Liver (tissue), 3 donors: ENCODE results near the gene AHRR.

Source experiments
- EGR1 ChIP-seq, 2 donors: IDR thresholded peaks; 2 replicates each; pipeline ENCODE4 v1.6.1; 2016 to 2018; ENCODE audit warnings: antibody characterized with exemption in 2 of 2, low read depth in 2 of 2
- FOXA1 ChIP-seq: IDR thresholded peaks from 2 replicates; pipeline ENCODE4 v1.6.1; 2016; ENCODE audit warnings: antibody characterized with exemption
- JUND ChIP-seq, 2 donors: IDR thresholded peaks; 2 replicates each; pipeline ENCODE4 v1.6.1; 2016; ENCODE audit warnings: antibody characterized with exemption in 2 of 2
- RAD21 ChIP-seq, 2 donors: IDR thresholded peaks; 2 replicates each; pipeline ENCODE4 v1.6.1; 2016; ENCODE audit warnings: antibody characterized with exemption in 2 of 2, mild to moderate bottlenecking in 2 of 2
- TAF1 ChIP-seq: conservative IDR thresholded peaks from 2 replicates; pipeline ENCODE4 v1.6.1; 2016; ENCODE audit warnings: antibody characterized with exemption, mild to moderate bottlenecking
- YY1 ChIP-seq: IDR thresholded peaks from 2 replicates; pipeline ENCODE4 v1.6.1; 2016; ENCODE audit warnings: antibody characterized with exemption, mild to moderate bottlenecking
- TF ChIP-seq, protein P1 (sequence below): fragments of 150-350 bp; IDR thresholded peaks from 2 replicates; pipeline ENCODE4 v1.5.1; 2017; ENCODE audit warnings: improper control_type of control experiment, low read depth, low read length; ENCODE audit not compliant: missing input control
- TF ChIP-seq, protein P2 (sequence below): IDR thresholded peaks from 2 replicates; pipeline ENCODE4 v1.6.1; 2016; ENCODE audit warnings: antibody characterized with exemption
- TF ChIP-seq, protein P3 (sequence below): IDR thresholded peaks from 2 replicates; pipeline ENCODE4 v1.6.1; 2016; ENCODE audit warnings: antibody characterized with exemption, mild to moderate bottlenecking
- TF ChIP-seq, protein P4 (sequence below): IDR thresholded peaks from 2 replicates; pipeline ENCODE4 v1.6.1; 2016; ENCODE audit warnings: antibody characterized with exemption
- donor health status: healthy.
- donor health status: healthy.

DNA sequence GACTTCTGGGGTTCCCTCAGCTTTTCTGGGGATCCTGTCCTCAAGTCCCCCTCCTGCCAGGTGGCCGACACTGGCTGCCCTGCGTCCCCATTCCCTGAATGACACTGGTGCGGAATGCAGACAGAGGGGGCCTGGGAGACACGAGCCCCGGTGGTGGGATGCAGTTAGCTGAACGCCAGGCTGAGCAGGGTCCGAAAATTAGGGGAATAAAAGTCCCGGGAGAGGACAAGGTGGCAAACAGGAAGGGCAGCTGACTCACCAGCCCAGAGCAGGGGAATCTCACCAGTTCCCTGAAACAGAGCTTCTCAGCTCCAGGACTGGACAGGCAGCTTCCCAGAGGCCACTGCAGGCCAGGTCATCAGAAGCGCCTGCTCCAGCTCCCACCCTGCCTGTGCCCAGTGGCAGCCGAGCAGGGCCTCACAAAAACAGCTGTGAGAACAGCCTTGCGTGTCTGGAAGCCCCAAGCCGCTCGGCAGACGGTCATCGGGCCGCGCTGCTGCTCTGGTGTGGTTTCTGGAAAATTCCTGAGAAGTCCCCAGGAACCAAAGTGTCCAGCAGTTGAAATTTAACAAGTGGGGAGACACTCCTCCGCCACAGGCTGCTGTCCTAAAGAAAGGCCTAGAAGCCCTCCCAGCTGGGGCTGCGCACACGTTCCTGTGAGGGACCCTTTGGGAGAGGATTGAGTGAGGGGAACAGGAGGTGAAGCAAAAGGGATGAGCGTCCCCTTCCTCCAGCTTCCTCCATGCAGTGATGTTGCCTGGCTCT lies 73.8 kb downstream of the AHRR start:
- TF ChIP-seq, protein P1, sequence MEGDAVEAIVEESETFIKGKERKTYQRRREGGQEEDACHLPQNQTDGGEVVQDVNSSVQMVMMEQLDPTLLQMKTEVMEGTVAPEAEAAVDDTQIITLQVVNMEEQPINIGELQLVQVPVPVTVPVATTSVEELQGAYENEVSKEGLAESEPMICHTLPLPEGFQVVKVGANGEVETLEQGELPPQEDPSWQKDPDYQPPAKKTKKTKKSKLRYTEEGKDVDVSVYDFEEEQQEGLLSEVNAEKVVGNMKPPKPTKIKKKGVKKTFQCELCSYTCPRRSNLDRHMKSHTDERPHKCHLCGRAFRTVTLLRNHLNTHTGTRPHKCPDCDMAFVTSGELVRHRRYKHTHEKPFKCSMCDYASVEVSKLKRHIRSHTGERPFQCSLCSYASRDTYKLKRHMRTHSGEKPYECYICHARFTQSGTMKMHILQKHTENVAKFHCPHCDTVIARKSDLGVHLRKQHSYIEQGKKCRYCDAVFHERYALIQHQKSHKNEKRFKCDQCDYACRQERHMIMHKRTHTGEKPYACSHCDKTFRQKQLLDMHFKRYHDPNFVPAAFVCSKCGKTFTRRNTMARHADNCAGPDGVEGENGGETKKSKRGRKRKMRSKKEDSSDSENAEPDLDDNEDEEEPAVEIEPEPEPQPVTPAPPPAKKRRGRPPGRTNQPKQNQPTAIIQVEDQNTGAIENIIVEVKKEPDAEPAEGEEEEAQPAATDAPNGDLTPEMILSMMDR: no peak
- TF ChIP-seq, protein P2, sequence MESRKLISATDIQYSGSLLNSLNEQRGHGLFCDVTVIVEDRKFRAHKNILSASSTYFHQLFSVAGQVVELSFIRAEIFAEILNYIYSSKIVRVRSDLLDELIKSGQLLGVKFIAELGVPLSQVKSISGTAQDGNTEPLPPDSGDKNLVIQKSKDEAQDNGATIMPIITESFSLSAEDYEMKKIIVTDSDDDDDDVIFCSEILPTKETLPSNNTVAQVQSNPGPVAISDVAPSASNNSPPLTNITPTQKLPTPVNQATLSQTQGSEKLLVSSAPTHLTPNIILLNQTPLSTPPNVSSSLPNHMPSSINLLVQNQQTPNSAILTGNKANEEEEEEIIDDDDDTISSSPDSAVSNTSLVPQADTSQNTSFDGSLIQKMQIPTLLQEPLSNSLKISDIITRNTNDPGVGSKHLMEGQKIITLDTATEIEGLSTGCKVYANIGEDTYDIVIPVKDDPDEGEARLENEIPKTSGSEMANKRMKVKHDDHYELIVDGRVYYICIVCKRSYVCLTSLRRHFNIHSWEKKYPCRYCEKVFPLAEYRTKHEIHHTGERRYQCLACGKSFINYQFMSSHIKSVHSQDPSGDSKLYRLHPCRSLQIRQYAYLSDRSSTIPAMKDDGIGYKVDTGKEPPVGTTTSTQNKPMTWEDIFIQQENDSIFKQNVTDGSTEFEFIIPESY: no peak
- TF ChIP-seq YY1 (no peak), TAF1 (no peak), JUND (IDR thresholded peaks at IDR 0.05) (no peak), RAD21 (IDR thresholded peaks at IDR 0.05) (no peak), FOXA1 (no peak), EGR1 (IDR thresholded peaks at IDR 0.05; ENCODE audit: low read depth in 2 of 2) (no peak)
- TF ChIP-seq, protein P3, sequence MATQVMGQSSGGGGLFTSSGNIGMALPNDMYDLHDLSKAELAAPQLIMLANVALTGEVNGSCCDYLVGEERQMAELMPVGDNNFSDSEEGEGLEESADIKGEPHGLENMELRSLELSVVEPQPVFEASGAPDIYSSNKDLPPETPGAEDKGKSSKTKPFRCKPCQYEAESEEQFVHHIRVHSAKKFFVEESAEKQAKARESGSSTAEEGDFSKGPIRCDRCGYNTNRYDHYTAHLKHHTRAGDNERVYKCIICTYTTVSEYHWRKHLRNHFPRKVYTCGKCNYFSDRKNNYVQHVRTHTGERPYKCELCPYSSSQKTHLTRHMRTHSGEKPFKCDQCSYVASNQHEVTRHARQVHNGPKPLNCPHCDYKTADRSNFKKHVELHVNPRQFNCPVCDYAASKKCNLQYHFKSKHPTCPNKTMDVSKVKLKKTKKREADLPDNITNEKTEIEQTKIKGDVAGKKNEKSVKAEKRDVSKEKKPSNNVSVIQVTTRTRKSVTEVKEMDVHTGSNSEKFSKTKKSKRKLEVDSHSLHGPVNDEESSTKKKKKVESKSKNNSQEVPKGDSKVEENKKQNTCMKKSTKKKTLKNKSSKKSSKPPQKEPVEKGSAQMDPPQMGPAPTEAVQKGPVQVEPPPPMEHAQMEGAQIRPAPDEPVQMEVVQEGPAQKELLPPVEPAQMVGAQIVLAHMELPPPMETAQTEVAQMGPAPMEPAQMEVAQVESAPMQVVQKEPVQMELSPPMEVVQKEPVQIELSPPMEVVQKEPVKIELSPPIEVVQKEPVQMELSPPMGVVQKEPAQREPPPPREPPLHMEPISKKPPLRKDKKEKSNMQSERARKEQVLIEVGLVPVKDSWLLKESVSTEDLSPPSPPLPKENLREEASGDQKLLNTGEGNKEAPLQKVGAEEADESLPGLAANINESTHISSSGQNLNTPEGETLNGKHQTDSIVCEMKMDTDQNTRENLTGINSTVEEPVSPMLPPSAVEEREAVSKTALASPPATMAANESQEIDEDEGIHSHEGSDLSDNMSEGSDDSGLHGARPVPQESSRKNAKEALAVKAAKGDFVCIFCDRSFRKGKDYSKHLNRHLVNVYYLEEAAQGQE: no peak
- TF ChIP-seq, protein P4, sequence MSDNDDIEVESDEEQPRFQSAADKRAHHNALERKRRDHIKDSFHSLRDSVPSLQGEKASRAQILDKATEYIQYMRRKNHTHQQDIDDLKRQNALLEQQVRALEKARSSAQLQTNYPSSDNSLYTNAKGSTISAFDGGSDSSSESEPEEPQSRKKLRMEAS: no peak
